GM12878 (cell line): ENCODE measurements around the gene BSX. TPM values are rescaled to one million over a fixed set of nuclear protein-coding genes. Genes with fewer than 3 reads are reported as not detected.

Source experiments
- BMI1 ChIP-seq: fragments of 450-650 bp; IDR thresholded peaks from 2 replicates; pipeline ENCODE4 v1.6.1; 2016; ENCODE audit warnings: mild to moderate bottlenecking, moderate library complexity, borderline replicate concordance
- E2F8 ChIP-seq: fragments of 450-650 bp; IDR thresholded peaks from 2 replicates; pipeline ENCODE4 v1.6.1; 2018; ENCODE audit warnings: mild to moderate bottlenecking, low read depth, moderate library complexity; ENCODE audit not compliant: partially characterized antibody
- IRF4 ChIP-seq: IDR thresholded peaks from 2 replicates; pipeline ENCODE4 v1.6.1; 2011; ENCODE audit warnings: low read depth, low read length
- RBBP5 ChIP-seq: fragments of 200-600 bp; sonication (generic); conservative IDR thresholded peaks from 2 replicates; pipeline ENCODE4 v1.6.1; 2016
- RUNX3 ChIP-seq: IDR thresholded peaks from 2 replicates; pipeline ENCODE4 v1.6.1; 2012; ENCODE audit warnings: low read length, inconsistent platforms
- SUZ12 ChIP-seq: fragments of 200-600 bp; sonication (generic); IDR thresholded peaks from one replicate; pipeline ENCODE4 v1.6.1; 2018; ENCODE audit warnings: antibody characterized with exemption, mild to moderate bottlenecking; ENCODE audit not compliant: unreplicated experiment
- ZNF687 ChIP-seq: fragments of 450-650 bp; IDR thresholded peaks from 2 replicates; pipeline ENCODE4 v1.6.1; 2017; ENCODE audit warnings: mild to moderate bottlenecking, moderate library complexity
- polyA plus RNA-seq, 11 experiments: library from polyadenylated mRNA; depleted of rRNA in 4 of 11; unstranded in 6 of 11; stranded (reverse) in 5 of 11; fragments of >200 nt; fragmentation: Nextera tagmentation in 4 of 11; fragmentation: Illumina TruSeq in 1 of 11; extraction: Ambion mirVana in 4 of 11; extraction: Trizol in 1 of 11; gene quantifications; 1 replicate in 1 of 11; 2 replicates in 10 of 11; pipeline versions ENCODE4 v1.2.1 to v1.2.3, GENCODE V29; 2011 to 2016; ENCODE audit warnings: inconsistent platforms in 2 of 11, missing spikeins in 2 of 11, low read depth in 1 of 11
- total RNA-seq, 4 experiments: library from RNA; depleted of rRNA in 3 of 4; stranded (reverse); fragments of >200 nt in 3 of 4; fragmentation: Illumina TruSeq in 1 of 4; extraction: Trizol in 1 of 4; gene quantifications; 2 replicates each; pipeline versions ENCODE4 v1.2.1 to v1.2.3, GENCODE V29; 2013 to 2021

BSX gene
- total and polyA plus RNA-seq, 10 of the 15 experiments (the other 5 are each of a cell fraction or from before 2014, with no cell fraction given), result not detected

GRCh38 chr11:123011510-123011909 is 29.9 kb upstream of the BSX start (continued):
- TF ChIP-seq SUZ12 (no peak), E2F8 (no peak), BMI1 (no peak), ZNF687 (no peak), RUNX3 (no peak), RBBP5 (no peak), IRF4 (no peak)
